GM19239 (cell line): ENCODE measurements around the gene MRPL48.
"Not testable (repeated sequence)": the region's sequence is repeated elsewhere in the genome, so short reads cannot be mapped to it uniquely, and the experiment has no call there.

Experiments used
- DNase-seq: peaks from one replicate; pipeline ENCODE4 v3.0.0; 2011; ENCODE audit warnings: low spot score; ENCODE audit not compliant: insufficient read length
- FAIRE-seq: peaks from 2 replicates; lab custom pipeline; 2011; peaks lifted over from hg19 to GRCh38; lab: Jason Lieb, UNC

MRPL48 gene

GRCh38 chr11:73880449-73880848 lies 92.8 kb downstream of the MRPL48 start:
- not testable (repeated sequence) for FAIRE-seq

GRCh38 chr11:73883856-73884255 lies 96.2 kb downstream of the MRPL48 start:
- no peak for FAIRE-seq

More at GRCh38 chr11:73880449-73880848, 92.8 kb downstream of the MRPL48 start:
- not testable (repeated sequence) for DNase-seq

DNA sequence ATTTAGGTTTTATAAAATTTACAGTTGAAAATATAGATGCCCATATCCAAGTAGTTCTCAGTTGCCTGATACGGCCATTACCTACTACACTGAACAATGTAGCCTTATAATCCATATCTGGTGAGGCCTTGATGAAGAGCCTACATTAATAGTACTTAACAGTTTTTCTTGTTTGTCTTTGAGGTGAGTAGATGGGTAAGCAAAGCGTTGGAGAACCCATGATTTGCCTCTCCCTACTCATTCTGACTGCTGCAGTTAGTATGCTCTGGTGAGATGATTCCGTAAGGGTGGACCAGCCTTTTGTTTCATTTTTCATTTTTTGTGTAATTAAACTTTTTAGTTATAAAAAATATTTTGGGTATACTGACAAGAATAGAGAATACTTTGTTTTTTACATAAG lies 100.6 kb downstream of the MRPL48 start:
- no peak for FAIRE-seq
- DNase-seq: no peak

More at GRCh38 chr11:73883856-73884255, 96.2 kb downstream of the MRPL48 start:
- DNase-seq: no peak

DNA sequence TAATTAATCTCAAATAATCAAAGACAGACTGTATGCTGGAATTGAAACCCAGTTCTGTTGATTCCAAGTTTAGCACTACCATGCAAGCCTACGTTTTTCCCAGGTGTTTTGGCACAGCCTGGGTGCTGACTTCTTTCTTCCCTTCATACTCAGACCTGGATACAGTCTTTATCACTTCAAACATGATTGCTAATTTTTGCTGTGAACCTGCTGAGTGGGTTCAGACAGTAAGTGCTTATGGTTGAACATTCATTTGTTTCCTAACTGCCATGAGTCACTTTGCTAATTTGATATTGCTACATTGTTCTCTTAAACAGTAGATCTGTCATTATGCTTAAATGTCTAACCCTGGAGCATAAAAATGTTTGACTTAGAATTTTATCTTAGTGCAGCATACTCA lies 101.3 kb downstream of the MRPL48 start:
- no peak for DNase-seq
- FAIRE-seq: no peak

- DNase-seq: no peak
- FAIRE-seq: no peak
Measured at GRCh38 chr11:73889536-73889935, 101.9 kb downstream of the MRPL48 start.

GRCh38 chr11:73893041-73893440 lies 105.4 kb downstream of the MRPL48 start:
- FAIRE-seq (no peak), DNase-seq (no peak)

DNA sequence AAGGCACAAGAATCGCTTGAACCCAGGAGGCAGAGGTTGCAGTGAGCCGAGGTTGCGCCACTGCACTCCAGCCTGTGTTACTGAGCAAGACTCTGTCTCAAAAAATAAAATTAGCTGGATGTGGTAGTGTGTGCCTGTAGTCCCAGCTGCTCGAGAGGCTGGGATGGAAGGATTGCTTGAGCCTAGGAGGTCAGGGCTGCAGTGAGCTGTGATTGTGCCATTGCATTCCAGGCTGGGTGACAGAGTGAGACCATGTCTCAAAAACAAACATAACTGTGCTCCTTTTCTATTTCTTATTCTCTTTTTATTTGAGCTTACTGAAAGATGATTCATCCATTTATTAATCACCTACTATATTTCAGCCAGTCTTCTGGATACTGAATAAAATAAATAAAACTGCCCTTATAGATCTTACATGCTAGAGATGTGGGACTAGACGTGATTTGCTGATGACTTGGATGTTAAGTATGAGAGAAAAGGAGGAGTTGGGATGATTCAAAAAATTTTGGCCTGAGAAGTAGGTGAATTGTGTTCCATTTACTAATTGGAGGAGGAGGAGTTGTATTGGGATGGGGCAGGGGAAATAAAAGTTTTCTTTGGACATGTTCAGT lies 107.2 kb downstream of the MRPL48 start:
- FAIRE-seq (no peak), DNase-seq (no peak)

DNA sequence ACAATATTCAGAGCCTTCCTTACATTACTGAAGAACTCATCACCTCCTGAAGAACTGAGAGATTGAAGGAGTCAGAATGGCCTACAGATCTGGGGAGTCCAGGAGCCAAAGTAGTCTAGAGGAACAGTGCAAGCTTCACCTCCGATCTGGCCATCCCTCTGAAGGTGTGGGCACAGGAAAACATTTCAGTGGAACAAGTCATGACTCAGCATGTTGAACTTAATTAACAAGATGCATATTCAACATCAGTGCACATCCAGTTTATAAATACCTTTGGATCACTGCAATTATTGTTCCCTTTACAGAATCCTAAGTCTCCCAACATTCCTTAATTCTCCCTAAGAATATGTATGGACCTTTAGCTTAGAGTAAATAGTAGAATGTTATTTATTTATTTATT lies 114.6 kb downstream of the MRPL48 start:
- DNase-seq (no peak), FAIRE-seq (no peak)

DNA sequence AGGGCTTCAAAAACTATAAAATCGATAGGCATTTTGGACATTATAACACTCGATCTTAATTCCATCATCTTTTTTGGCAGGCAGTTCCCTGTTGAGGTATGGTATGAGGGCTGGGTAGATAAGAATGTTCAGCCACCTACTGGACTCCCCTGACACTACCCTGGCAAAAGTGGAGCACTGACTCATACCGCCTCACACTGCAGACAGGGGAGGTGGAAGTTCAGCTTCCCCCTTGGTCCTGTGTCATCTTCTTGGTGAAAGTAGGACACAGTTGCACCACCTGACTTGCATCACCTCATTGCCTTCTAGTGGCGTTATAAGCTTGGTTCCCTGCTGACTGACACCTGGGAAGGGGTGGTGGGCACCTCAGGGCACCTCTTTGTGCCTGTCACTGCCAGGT lies 119.5 kb downstream of the MRPL48 start:
- no peak for DNase-seq
- FAIRE-seq: no peak

DNA sequence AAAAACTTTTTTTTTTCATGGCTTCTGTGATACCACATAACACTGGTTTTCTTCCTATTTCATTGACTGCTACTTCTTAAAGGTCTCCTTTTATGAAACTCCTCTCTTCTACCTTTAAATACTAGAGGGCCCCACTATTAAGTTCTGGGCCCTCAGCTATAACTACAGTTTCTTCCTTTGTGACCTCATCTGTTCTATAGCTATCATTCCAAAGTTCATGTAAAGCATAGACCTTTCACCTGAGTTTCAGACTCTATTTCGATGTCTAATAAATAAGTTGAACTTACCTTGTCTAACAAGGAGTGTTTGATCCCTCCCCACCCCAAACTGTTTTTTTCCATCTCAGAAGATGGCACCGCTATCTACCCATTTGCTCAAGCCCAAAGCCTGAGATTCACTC lies 124.4 kb downstream of the MRPL48 start:
- FAIRE-seq (no peak), DNase-seq (no peak)

GRCh38 chr11:73913472-73913871 lies 125.8 kb downstream of the MRPL48 start:
- FAIRE-seq: no peak
- no peak for DNase-seq

GRCh38 chr11:73914284-73914683 lies 126.6 kb downstream of the MRPL48 start:
- DNase-seq (no peak), FAIRE-seq (no peak)
